ENCODE measurements around the gene AGPS. TPM values are rescaled to one million over a fixed set of nuclear protein-coding genes. Genes with fewer than 3 reads are reported as not detected.

AGPS gene
- total and polyA plus RNA-seq, 2 of the 13 experiments (the other 11 are each of a cell fraction or from before 2014, with no cell fraction given), result 39.4 to 99.0 TPM

- TF ChIP-seq, protein P1, sequence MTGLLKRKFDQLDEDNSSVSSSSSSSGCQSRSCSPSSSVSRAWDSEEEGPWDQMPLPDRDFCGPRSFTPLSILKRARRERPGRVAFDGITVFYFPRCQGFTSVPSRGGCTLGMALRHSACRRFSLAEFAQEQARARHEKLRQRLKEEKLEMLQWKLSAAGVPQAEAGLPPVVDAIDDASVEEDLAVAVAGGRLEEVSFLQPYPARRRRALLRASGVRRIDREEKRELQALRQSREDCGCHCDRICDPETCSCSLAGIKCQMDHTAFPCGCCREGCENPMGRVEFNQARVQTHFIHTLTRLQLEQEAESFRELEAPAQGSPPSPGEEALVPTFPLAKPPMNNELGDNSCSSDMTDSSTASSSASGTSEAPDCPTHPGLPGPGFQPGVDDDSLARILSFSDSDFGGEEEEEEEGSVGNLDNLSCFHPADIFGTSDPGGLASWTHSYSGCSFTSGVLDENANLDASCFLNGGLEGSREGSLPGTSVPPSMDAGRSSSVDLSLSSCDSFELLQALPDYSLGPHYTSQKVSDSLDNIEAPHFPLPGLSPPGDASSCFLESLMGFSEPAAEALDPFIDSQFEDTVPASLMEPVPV (CRISPR knock-in tag; IDR thresholded peaks at IDR 0.05), result peak; percentile 75; the same call in 1 of the 2 replicates
- TF ChIP-seq, protein P2, sequence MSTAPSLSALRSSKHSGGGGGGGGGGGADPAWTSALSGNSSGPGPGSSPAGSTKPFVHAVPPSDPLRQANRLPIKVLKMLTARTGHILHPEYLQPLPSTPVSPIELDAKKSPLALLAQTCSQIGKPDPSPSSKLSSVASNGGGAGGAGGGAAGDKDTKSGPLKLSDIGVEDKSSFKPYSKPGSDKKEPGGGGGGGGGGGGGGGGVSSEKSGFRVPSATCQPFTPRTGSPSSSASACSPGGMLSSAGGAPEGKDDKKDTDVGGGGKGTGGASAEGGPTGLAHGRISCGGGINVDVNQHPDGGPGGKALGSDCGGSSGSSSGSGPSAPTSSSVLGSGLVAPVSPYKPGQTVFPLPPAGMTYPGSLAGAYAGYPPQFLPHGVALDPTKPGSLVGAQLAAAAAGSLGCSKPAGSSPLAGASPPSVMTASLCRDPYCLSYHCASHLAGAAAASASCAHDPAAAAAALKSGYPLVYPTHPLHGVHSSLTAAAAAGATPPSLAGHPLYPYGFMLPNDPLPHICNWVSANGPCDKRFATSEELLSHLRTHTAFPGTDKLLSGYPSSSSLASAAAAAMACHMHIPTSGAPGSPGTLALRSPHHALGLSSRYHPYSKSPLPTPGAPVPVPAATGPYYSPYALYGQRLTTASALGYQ (CRISPR knock-in tag; IDR thresholded peaks at IDR 0.05), result peak; percentile 91
- TF ChIP-seq NR1H2 (CRISPR knock-in tag; IDR thresholded peaks at IDR 0.05; ENCODE audit: borderline replicate concordance, low read depth), result no peak; the same call in 1 of the 2 replicates
- TF ChIP-seq RNF219 (CRISPR knock-in tag; IDR thresholded peaks at IDR 0.05), result no peak
- peak; percentile 94 for TF ChIP-seq HNF1B (CRISPR knock-in tag; IDR thresholded peaks at IDR 0.05)
- TF ChIP-seq NPAS2 (CRISPR knock-in tag; IDR thresholded peaks at IDR 0.05; ENCODE audit: borderline replicate concordance), result no peak
- TF ChIP-seq ZNF766 (CRISPR knock-in tag; IDR thresholded peaks at IDR 0.05; ENCODE audit: borderline replicate concordance), result peak; percentile 97
- TF ChIP-seq, protein P3, sequence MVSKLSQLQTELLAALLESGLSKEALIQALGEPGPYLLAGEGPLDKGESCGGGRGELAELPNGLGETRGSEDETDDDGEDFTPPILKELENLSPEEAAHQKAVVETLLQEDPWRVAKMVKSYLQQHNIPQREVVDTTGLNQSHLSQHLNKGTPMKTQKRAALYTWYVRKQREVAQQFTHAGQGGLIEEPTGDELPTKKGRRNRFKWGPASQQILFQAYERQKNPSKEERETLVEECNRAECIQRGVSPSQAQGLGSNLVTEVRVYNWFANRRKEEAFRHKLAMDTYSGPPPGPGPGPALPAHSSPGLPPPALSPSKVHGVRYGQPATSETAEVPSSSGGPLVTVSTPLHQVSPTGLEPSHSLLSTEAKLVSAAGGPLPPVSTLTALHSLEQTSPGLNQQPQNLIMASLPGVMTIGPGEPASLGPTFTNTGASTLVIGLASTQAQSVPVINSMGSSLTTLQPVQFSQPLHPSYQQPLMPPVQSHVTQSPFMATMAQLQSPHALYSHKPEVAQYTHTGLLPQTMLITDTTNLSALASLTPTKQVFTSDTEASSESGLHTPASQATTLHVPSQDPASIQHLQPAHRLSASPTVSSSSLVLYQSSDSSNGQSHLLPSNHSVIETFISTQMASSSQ (IDR thresholded peaks at IDR 0.05; ENCODE audit: low read depth), result no peak
- TF ChIP-seq, protein P3 (CRISPR knock-in tag; IDR thresholded peaks at IDR 0.05; ENCODE audit: borderline replicate concordance), result peak; percentile 72; the same call in 1 of the 2 replicates
- TF ChIP-seq PREB (CRISPR knock-in tag; IDR thresholded peaks at IDR 0.05), result peak; percentile 86; the same call in 1 of the 2 replicates
- no peak for TF ChIP-seq CEBPB (IDR thresholded peaks at IDR 0.05; ENCODE audit: borderline replicate concordance, low read depth, low read length)
- peak; percentile 77; the same call in 1 of the 2 replicates for TF ChIP-seq NR2F2 (IDR thresholded peaks at IDR 0.05; ENCODE audit: borderline replicate concordance, low read depth)
These were observed at the start of gene AGPS (continued) for GRCh38 chr2:177392373-177393202.
